Peyer's patch (tissue), 4 donors: ENCODE data around the gene BOLL.

Experiments used
- POLR2A ChIP-seq, 2 donors: fragments of 450-650 bp; IDR thresholded peaks; one replicate each; pipeline ENCODE4 v1.5.1; 2017; ENCODE audit warnings: antibody characterized with exemption in 2 of 2, mild to moderate bottlenecking in 2 of 2, moderate library complexity in 2 of 2
- TF ChIP-seq, protein P1 (sequence below), 6 experiments: fragments of 450-650 bp in 4 of 6; fragments of 200-600 bp in 2 of 6; sonication (generic) in 1 of 6; IDR thresholded peaks; one replicate each; pipeline ENCODE4 v1.5.1; 2017 to 2019; ENCODE audit warnings: antibody characterized with exemption in 6 of 6, mild to moderate bottlenecking in 3 of 6, moderate library complexity in 1 of 6

DNA sequence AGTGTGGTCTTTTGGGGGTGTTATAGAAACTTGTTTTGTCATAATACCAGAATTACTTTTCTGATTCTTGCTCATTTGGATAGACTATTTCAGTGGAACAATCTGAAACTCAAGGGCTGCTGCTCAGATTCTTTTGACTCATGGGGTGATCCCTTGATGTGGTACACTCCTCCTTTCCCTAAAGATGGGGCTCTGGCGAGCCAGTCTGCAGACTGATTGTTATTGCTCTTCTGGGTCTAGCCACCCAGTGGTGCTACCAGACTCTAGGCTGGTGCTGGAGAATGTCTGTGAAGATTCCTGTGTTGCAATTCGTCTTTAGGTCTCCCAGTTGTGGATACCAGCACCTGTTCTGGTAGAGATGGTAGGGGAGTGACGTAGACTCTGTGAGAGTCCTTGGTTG, 84.2 kb downstream of the BOLL start:
- TF ChIP-seq POLR2A (IDR thresholded peaks at IDR 0.05): no peak
- TF ChIP-seq, protein P1, sequence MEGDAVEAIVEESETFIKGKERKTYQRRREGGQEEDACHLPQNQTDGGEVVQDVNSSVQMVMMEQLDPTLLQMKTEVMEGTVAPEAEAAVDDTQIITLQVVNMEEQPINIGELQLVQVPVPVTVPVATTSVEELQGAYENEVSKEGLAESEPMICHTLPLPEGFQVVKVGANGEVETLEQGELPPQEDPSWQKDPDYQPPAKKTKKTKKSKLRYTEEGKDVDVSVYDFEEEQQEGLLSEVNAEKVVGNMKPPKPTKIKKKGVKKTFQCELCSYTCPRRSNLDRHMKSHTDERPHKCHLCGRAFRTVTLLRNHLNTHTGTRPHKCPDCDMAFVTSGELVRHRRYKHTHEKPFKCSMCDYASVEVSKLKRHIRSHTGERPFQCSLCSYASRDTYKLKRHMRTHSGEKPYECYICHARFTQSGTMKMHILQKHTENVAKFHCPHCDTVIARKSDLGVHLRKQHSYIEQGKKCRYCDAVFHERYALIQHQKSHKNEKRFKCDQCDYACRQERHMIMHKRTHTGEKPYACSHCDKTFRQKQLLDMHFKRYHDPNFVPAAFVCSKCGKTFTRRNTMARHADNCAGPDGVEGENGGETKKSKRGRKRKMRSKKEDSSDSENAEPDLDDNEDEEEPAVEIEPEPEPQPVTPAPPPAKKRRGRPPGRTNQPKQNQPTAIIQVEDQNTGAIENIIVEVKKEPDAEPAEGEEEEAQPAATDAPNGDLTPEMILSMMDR (IDR thresholded peaks at IDR 0.05): no peak
